ENCODE data around the gene UPK1B. TPM values are rescaled to one million over a fixed set of nuclear protein-coding genes. Genes with fewer than 3 reads are reported as not detected.
"Not testable (repeated sequence)": the region's sequence is repeated elsewhere in the genome, so short reads cannot be mapped to it uniquely, and the experiment has no call there.

UPK1B gene
- total RNA-seq, 6 experiments from 2014 or later = 0.20 TPM; not detected in 5

DNA sequence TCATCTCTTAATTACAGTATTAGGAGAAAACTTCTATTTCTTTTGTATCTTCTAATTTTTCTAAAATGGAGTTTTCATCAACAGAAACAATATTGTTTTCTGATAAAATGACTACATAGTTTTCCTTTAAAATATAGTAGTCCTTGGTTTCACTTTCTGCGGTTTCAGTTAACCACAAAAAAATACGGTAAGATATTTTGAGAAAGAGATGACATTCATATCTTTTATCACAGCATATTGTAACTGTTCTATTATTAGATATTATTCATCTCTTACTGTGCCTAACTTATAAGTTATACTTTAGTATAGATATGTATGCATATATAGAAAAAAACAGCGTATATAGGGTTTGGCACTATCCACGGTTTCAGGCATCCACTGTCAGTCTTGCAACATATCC is 65.0 kb downstream of the UPK1B start:
- Histone ChIP-seq H3K4me1 (peaks cover 0 to 18% (median 4%) of the 10 kb centered on the region in 4 donors), H3K27ac (no peak overlapping the region), H3K9me3 (no peaks in the 10 kb centered on the region), H3K4me3 (no peak overlapping the region), H3K27me3 (no peaks in the 10 kb centered on the region), H3K36me3 (peaks cover 0 to 24% (median 4%) of the 10 kb centered on the region in 4 donors)
- 49% methylated on average over 4 of the region's 4 CpGs for WGBS (ENCODE audit: insufficient coverage, low coverage, low lambda C conversion rate, missing lambda C conversion rate)
- no peak for DNase-seq
- intact Hi-C loops (cut with DNase I) = no loop called here
- ATAC-seq = no peak
- TF ChIP-seq POLR2A (IDR thresholded peaks at IDR 0.05) = no peak
- no peak for TF ChIP-seq CTCF (IDR thresholded peaks at IDR 0.05)

DNA sequence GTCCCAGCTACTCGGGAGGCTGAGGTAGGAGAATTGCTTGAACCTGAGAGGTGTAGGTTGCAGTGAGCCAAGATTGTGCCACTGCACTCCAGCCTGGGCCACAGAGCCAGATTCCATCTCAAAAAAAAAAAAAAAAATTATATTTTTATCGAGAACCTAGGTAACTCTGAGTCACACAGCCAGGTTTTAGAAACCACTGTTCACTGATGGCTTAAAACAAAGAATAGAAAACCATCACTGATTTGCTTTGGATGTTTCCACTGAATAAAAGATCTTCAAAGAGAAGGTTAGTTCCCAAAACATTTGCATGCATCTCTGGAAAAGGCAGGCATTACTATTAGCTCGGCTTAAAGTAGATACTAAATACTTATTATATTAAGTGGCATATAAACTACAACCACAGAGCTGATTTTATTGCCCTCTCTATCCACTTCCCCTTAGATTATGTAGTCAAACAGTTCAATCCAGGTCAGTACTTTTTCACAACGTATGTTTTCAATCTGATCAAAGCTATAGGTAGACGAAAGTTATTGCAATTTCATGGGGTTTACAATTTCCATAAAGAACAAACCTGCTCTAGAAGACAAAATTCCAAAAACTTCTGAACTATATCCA is 65.9 kb downstream of the UPK1B start:
- intact Hi-C loops (cut with DNase I) = no loop called here
- ATAC-seq (no peak), DNase-seq (no peak)
- peaks cover 0 to 18% (median 4%) of the 10 kb centered on the region in 4 donors for H3K4me1 ChIP-seq
- H3K36me3 ChIP-seq = peaks cover 0 to 23% (median 4%) of the 10 kb centered on the region in 4 donors
- TF ChIP-seq POLR2A (IDR thresholded peaks at IDR 0.05) (no peak), CTCF (IDR thresholded peaks at IDR 0.05) (no peak)
- H3K9me3 ChIP-seq = no peaks in the 10 kb centered on the region
- H3K4me3 ChIP-seq = peak overlapping the region; percentile 68 to 79 (median 71)
- 21% methylated on average over 4 of the region's 5 CpGs for WGBS (ENCODE audit: insufficient coverage, low coverage, low lambda C conversion rate, missing lambda C conversion rate)
- peak overlapping the region in 2 of 3 donors; percentile 88 to 92 for H3K27ac ChIP-seq
- no peaks in the 10 kb centered on the region for H3K27me3 ChIP-seq

DNA sequence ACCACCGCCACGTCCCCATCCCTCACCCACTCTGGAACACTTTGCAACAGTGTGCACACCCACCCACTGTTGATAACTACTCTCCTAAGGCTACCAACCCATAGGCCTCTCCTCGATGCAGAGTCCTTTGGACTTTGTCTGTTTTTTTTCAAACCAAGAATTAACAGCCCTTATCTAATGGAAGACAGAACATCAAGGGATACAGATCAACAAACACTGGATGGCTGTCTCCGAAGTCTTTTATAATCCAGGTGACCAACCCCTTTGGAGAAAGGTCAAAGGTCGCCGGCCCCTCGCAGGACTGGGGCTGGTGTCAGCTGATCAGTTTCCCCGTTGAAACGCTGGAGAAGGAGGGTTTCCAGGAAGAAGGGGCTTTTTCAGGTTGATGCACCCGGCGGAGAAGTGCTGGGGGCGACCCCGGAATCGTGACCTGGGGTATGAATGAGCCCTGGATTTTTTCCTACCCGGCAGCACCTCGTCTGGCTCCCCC is 66.7 kb downstream of the UPK1B start:
- ATAC-seq (peak; percentile 9 to 50 (median 26)), DNase-seq (peak; percentile 58 to 69 (median 68))
- Histone ChIP-seq H3K4me3 (peak overlapping the region; percentile 68 to 79 (median 71)), H3K27me3 (no peaks in the 10 kb centered on the region), H3K27ac (peak overlapping the region; percentile 86 to 92 (median 88)), H3K36me3 (peaks cover 0 to 14% (median 4%) of the 10 kb centered on the region in 4 donors), H3K9me3 (no peaks in the 10 kb centered on the region), H3K4me1 (peaks cover 0 to 18% (median 4%) of the 10 kb centered on the region in 4 donors)
- TF ChIP-seq POLR2A (IDR thresholded peaks at IDR 0.05) (no peak), CTCF (IDR thresholded peaks at IDR 0.05) (no peak)
- intact Hi-C loops (cut with DNase I) = no loop called here
- 6% methylated on average over 8 of the region's 16 CpGs for WGBS (ENCODE audit: insufficient coverage, low coverage, low lambda C conversion rate, missing lambda C conversion rate)

DNA sequence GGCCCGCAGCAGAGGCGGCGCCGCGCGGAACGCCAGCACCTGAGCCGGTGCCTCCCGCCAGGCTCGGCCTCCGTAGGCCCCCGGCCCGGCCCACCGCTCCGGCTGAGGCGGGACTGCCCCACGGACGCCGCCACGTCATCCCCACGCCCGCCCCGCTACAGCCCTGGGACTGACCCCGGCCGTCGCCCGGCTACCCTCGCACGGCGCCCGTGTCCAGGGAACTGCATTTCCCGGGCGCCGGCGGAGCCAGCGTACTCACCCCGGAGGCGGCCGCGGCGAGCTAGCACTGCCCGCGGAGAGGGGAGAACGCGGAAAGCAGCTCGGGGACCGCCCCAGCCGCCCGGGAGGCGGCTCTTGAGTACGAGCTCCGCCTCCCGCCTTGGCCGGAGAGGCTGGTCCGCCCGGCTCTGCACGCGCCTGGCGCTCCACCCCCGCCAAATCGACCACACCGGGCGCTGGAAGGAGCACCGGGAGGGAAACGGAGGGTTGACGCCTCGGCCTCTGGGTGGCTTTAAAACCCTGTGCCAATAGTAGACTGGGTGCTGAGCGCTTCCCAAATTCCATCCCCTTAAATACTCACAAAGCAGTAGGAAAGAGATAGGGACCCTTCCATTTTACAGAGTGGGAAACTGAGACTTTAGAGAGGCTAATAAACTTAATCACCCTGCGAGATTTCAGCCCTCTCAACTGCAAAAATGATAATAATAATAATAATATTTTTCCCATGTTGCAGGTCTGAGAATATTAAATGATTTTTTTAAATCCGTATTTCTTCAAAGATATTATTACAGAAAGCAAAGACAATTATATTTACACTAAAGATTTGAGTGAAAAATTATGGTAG is 67.4 kb downstream of the UPK1B start, which contains the start of gene B4GALT4:
Gene B4GALT4, minus strand, starts transcription at position 288 of the 844 bp plus-strand sequence. CDS start 10,779 bp downstream, outside the sequence.
- H3K9me3 ChIP-seq = no peaks in the 10 kb centered on the region
- 1% methylated on average over 17 of the region's 70 CpGs for WGBS (ENCODE audit: insufficient coverage, low coverage, low lambda C conversion rate, missing lambda C conversion rate)
- DNase-seq = peak; percentile 93 to 96 (median 93)
- TF ChIP-seq POLR2A (IDR thresholded peaks at IDR 0.05) = peak; percentile 96
- TF ChIP-seq CTCF (IDR thresholded peaks at IDR 0.05) = no peak
- ATAC-seq = peak; percentile 93 to 97 (median 95)
- peak within 1 kb of the TSS; percentile 68 to 79 (median 71) for H3K4me3 ChIP-seq
- H3K4me1 ChIP-seq = peaks cover 0 to 18% (median 4%) of the 10 kb centered on the region in 4 donors
- no peaks in the 10 kb centered on the region for H3K27me3 ChIP-seq
- peak within 1 kb of the TSS; percentile 86 to 92 (median 88) for H3K27ac ChIP-seq
- intact Hi-C loops (cut with DNase I) = no loop called here
- H3K36me3 ChIP-seq = peaks cover 0 to 8% (median 4%) of the 10 kb centered on the region in 4 donors

DNA sequence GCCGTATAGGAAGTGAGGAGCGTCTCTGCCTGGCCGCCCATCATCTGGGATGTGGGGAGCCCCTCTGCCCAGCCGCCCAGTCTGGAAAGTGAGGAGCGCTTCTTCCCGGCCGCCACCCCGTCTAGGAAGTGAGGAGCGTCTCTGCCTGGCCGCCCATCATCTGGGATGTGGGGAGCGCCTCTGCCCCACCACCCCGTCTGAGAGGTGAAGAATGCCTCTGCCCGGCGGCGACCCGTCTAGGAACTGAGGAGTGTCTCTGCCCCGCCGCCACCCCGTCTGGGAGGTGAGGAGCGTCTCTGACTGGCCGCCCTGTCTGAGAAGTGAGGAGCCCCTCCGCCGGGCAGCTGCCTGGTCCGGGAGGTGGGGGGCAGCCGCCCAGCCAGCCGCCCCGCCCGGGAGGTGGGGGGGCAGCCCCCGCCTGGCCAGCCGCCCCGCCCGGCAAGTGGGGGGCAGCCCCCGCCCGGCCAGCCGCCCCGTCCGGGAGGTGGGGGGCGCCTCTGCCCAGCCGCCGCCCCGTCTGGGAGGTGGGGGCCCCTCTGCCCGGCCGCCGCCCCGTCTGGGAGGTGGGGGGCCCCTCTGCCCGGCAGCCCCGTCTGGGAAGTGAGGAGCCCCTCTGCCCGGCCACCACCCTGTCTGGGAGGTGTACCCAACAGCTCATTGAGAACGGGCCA is 69.1 kb downstream of the UPK1B start:
- intact Hi-C loops (cut with DNase I); H3K36me3 ChIP-seq; H3K4me3 ChIP-seq; H3K27ac ChIP-seq; DNase-seq; H3K27me3 ChIP-seq; H3K9me3 ChIP-seq; ATAC-seq: not testable (repeated sequence)
- peaks cover 0 to 18% (median 4%) of the 10 kb centered on the region in 4 donors for H3K4me1 ChIP-seq
- 92% methylated on average over 7 of the region's 49 CpGs for WGBS (ENCODE audit: insufficient coverage, low coverage, low lambda C conversion rate, missing lambda C conversion rate)

DNA sequence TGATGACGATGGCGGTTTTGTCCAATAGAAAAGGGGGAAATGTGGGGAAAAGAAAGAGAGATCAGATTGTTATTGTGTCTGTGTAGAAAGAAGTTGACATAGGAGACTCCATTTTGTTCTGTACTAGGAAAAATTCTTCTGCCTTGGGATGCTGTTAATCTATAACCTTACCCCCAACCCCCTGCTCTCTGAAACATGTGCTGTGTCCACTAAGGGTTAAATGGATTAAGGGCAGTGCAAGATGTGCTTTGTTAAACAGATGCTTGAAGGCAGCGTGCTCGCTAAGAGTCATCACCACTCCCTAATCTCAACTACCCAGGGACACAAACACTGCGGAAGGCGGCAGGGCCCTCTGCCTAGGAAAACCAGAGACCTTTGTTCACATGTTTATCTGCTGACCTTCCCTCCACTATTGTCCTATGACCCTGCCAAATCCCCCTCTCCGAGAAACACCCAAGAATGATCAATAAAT is 69.7 kb downstream of the UPK1B start:
- ATAC-seq; H3K27ac ChIP-seq; DNase-seq; H3K27me3 ChIP-seq; intact Hi-C loops (cut with DNase I); H3K36me3 ChIP-seq; H3K4me3 ChIP-seq; H3K9me3 ChIP-seq: not testable (repeated sequence)
- peaks cover 0 to 16% (median 4%) of the 10 kb centered on the region in 4 donors for H3K4me1 ChIP-seq
- 44% methylated on average over 1 of the region's 7 CpGs for WGBS (ENCODE audit: insufficient coverage, low coverage, low lambda C conversion rate, missing lambda C conversion rate)
